Measurements from ENCODE around the gene CDK14.

The CDK14 gene

GRCh38 chr7:91041901-91042484 lies 445.9 kb downstream of the CDK14 start:
- H3K27me3 ChIP-seq (replicated peaks; ENCODE audit: control insufficient read depth, insufficient read depth, low read length), result no peaks in the 10 kb centered on the region; the same call in 1 of the 2 replicates
- H3K36me3 ChIP-seq (ENCODE audit: control insufficient read depth, insufficient read depth, low read length), result no peaks in the 10 kb centered on the region
- no peak for TF ChIP-seq CTCF (IDR thresholded peaks at IDR 0.05; ENCODE audit: insufficient read depth, low read length, poor library complexity, severe bottlenecking)
- DNase-seq (ENCODE audit: extremely low read depth, insufficient read length), result no peak
- H3K4me3 ChIP-seq (replicated peaks; ENCODE audit: low read depth, low read length), result no peak overlapping the region

GRCh38 chr7:91043186-91043585 lies 447.1 kb downstream of the CDK14 start:
- H3K27me3 ChIP-seq (replicated peaks; ENCODE audit: control insufficient read depth, insufficient read depth, low read length), result no peaks in the 10 kb centered on the region; the same call in 1 of the 2 replicates
- no peak for TF ChIP-seq CTCF (IDR thresholded peaks at IDR 0.05; ENCODE audit: insufficient read depth, low read length, poor library complexity, severe bottlenecking)
- no peak for DNase-seq (ENCODE audit: extremely low read depth, insufficient read length)

GRCh38 chr7:91043924-91044645 lies 448.0 kb downstream of the CDK14 start:
- Histone ChIP-seq H3K4me3 (replicated peaks; ENCODE audit: low read depth, low read length) (no peak overlapping the region), H3K36me3 (ENCODE audit: control insufficient read depth, insufficient read depth, low read length) (no peaks in the 10 kb centered on the region), H3K27me3 (replicated peaks; ENCODE audit: control insufficient read depth, insufficient read depth, low read length) (no peaks in the 10 kb centered on the region; the same call in 1 of the 2 replicates)
- TF ChIP-seq CTCF (IDR thresholded peaks at IDR 0.05; ENCODE audit: insufficient read depth, low read length, poor library complexity, severe bottlenecking), result no peak
- no peak for DNase-seq (ENCODE audit: extremely low read depth, insufficient read length)

More at GRCh38 chr7:91043186-91043585, 447.1 kb downstream of the CDK14 start:
- Histone ChIP-seq H3K36me3 (ENCODE audit: control insufficient read depth, insufficient read depth, low read length) (no peaks in the 10 kb centered on the region), H3K4me3 (replicated peaks; ENCODE audit: low read depth, low read length) (no peak overlapping the region)

- TF ChIP-seq CTCF (IDR thresholded peaks at IDR 0.05; ENCODE audit: insufficient read depth, low read length, poor library complexity, severe bottlenecking), result no peak
- no peaks in the 10 kb centered on the region; the same call in 1 of the 2 replicates for H3K27me3 ChIP-seq (replicated peaks; ENCODE audit: control insufficient read depth, insufficient read depth, low read length)
- DNase-seq (ENCODE audit: extremely low read depth, insufficient read length), result no peak
- no peak overlapping the region for H3K4me3 ChIP-seq (replicated peaks; ENCODE audit: low read depth, low read length)
- H3K36me3 ChIP-seq (ENCODE audit: control insufficient read depth, insufficient read depth, low read length), result no peaks in the 10 kb centered on the region
These were observed 449.5 kb downstream of the CDK14 start for GRCh38 chr7:91045606-91046005.

GRCh38 chr7:91046322-91047089 lies 450.4 kb downstream of the CDK14 start:
- H3K36me3 ChIP-seq (ENCODE audit: control insufficient read depth, insufficient read depth, low read length), result no peaks in the 10 kb centered on the region
- no peak for TF ChIP-seq CTCF (IDR thresholded peaks at IDR 0.05; ENCODE audit: insufficient read depth, low read length, poor library complexity, severe bottlenecking)
- no peaks in the 10 kb centered on the region; the same call in 1 of the 2 replicates for H3K27me3 ChIP-seq (replicated peaks; ENCODE audit: control insufficient read depth, insufficient read depth, low read length)
- DNase-seq (ENCODE audit: extremely low read depth, insufficient read length), result no peak
- no peak overlapping the region for H3K4me3 ChIP-seq (replicated peaks; ENCODE audit: low read depth, low read length)
